ENCODE data around the gene MYH9. TPM values are rescaled to one million over a fixed set of nuclear protein-coding genes. Genes with fewer than 3 reads are reported as not detected.

The MYH9 gene
- polyA plus RNA-seq, 1 experiment: 338 TPM

- H3K9me3 ChIP-seq (ENCODE audit: control insufficient read depth, insufficient read depth, low read length): no peaks in the 10 kb centered on the region
- no peak for DNase-seq (ENCODE audit: low read depth, low spot score)
- ChIA-PET POLR2A (no interaction called here), CTCF (interaction anchor here (0.6 kb wide), 1 partner anchor 33 kb away, joined by 4 read pairs; no protein-coding TSS in a partner anchor)
- no peak overlapping the region for H3K27ac ChIP-seq (ENCODE audit: low read depth, low read length)
- TF ChIP-seq, protein P1, sequence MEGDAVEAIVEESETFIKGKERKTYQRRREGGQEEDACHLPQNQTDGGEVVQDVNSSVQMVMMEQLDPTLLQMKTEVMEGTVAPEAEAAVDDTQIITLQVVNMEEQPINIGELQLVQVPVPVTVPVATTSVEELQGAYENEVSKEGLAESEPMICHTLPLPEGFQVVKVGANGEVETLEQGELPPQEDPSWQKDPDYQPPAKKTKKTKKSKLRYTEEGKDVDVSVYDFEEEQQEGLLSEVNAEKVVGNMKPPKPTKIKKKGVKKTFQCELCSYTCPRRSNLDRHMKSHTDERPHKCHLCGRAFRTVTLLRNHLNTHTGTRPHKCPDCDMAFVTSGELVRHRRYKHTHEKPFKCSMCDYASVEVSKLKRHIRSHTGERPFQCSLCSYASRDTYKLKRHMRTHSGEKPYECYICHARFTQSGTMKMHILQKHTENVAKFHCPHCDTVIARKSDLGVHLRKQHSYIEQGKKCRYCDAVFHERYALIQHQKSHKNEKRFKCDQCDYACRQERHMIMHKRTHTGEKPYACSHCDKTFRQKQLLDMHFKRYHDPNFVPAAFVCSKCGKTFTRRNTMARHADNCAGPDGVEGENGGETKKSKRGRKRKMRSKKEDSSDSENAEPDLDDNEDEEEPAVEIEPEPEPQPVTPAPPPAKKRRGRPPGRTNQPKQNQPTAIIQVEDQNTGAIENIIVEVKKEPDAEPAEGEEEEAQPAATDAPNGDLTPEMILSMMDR (IDR thresholded peaks at IDR 0.05; ENCODE audit: low read depth, low read length): no peak
- no peaks in the 10 kb centered on the region for H3K27me3 ChIP-seq (ENCODE audit: control insufficient read depth, insufficient read depth, low read length)
- no peak overlapping the region for H3K4me3 ChIP-seq (ENCODE audit: low read depth, low read length)
These were observed 143.8 kb downstream of the MYH9 start for GRCh38 chr22:36243986-36244385.

GRCh38 chr22:36239401-36240171, 148.2 kb downstream of the MYH9 start, which contains the start of gene APOL2:
Gene APOL2, minus strand, starts transcription at chr22:36239527. Its CDS starts 6,365 bp downstream, at chr22:36233162.
- H3K27me3 ChIP-seq (ENCODE audit: control insufficient read depth, insufficient read depth, low read length): no peaks in the 10 kb centered on the region
- POLR2A ChIA-PET: interaction anchor here (0.7 to 1.0 kb wide), 3 partner anchors 11 to 19 kb away, joined by 3 to 5 read pairs (median 4); partner anchors contain the start of gene APOL1
- CTCF ChIA-PET: interaction anchor here (0.6 to 2.9 kb wide), 22 partner anchors 9 to 250 kb away, joined by 3 to 16 read pairs (median 4); partner anchors contain the start of gene APOL1
- TF ChIP-seq, protein P1 (IDR thresholded peaks at IDR 0.05; ENCODE audit: low read depth, low read length): peak; percentile 77
- H3K4me3 ChIP-seq (ENCODE audit: low read depth, low read length): peak within 1 kb of the TSS; percentile 75
- no peaks in the 10 kb centered on the region for H3K9me3 ChIP-seq (ENCODE audit: control insufficient read depth, insufficient read depth, low read length)
- peak; percentile 83 for DNase-seq (ENCODE audit: low read depth, low spot score)
- H3K27ac ChIP-seq (ENCODE audit: low read depth, low read length): peak within 1 kb of the TSS; percentile 83

DNA sequence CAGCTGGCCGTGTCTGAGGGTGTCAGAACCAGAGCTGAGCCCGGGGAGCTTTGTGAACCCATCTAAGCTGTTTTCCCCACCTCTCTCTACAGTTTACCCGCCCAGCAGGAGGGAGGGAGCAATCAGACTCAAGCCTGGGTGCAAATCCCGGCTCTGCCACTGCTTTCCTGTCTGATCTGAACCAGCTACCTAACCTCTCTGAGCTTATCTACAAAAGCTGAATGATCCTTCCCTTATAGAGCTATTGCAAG, 148.7 kb downstream of the MYH9 start:
- peak overlapping the region; percentile 83 for H3K27ac ChIP-seq (ENCODE audit: low read depth, low read length)
- ChIA-PET CTCF (interaction anchor here (0.8 to 2.9 kb wide), 19 partner anchors 10 to 251 kb away, joined by 3 to 16 read pairs (median 4); partner anchors contain the start of gene APOL1), POLR2A (interaction anchor here (0.8 to 1.0 kb wide), 2 partner anchors 11 to 14 kb away, joined by 4 to 5 read pairs; partner anchors contain the start of gene APOL1)
- DNase-seq (ENCODE audit: low read depth, low spot score): no peak
- peak overlapping the region; percentile 75 for H3K4me3 ChIP-seq (ENCODE audit: low read depth, low read length)
- no peaks in the 10 kb centered on the region for H3K27me3 ChIP-seq (ENCODE audit: control insufficient read depth, insufficient read depth, low read length)
- H3K9me3 ChIP-seq (ENCODE audit: control insufficient read depth, insufficient read depth, low read length): no peaks in the 10 kb centered on the region
- TF ChIP-seq, protein P1 (IDR thresholded peaks at IDR 0.05; ENCODE audit: low read depth, low read length): no peak

DNA sequence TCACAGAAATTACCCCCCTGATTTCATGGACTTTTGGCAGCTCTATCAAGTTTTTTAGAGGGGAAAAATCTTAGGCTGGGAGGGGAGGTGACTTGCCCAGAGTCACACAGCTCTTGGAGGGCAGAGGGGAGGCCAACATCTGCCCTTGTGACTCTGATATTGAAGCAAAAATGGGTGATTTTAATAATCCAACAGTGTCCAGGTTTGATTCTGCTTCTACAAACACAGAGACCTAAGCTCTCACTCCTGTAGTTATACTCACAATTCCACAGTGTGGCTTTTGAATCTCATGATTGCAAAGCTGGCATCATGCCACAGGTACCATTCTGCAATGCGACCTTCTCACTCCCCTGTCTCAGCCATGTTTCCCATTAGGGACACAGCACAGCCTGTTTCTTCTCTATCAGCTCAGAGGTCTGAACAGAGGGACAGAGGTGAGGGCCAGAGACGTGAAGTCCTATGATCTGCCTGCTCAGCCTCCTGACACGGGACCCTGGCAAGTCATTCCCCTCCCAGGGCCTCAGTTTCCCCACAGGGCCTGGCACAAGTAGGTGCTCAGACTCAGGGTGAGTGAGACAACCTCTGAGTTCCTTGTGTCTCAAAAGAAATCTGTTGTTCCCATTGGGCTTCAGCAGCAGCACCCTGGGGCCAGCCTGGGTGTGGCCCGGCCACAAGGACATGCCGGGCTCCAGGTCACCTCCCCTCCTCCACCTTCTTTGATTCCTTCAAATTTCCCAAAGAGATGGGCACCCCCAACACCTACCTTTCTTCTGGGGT, 149.2 kb downstream of the MYH9 start:
- H3K27ac ChIP-seq (ENCODE audit: low read depth, low read length): peak overlapping the region; percentile 83
- no peaks in the 10 kb centered on the region for H3K9me3 ChIP-seq (ENCODE audit: control insufficient read depth, insufficient read depth, low read length)
- TF ChIP-seq, protein P1 (IDR thresholded peaks at IDR 0.05; ENCODE audit: low read depth, low read length): no peak
- peak overlapping the region; percentile 75 for H3K4me3 ChIP-seq (ENCODE audit: low read depth, low read length)
- POLR2A ChIA-PET: interaction anchor here (0.6 to 1.0 kb wide), 3 partner anchors 10 to 188 kb away, joined by 4 to 8 read pairs (median 5); partner anchors contain the start of gene APOL1
- no peaks in the 10 kb centered on the region for H3K27me3 ChIP-seq (ENCODE audit: control insufficient read depth, insufficient read depth, low read length)
- CTCF ChIA-PET: interaction anchor here (0.8 to 2.9 kb wide), 20 partner anchors 10 to 251 kb away, joined by 3 to 16 read pairs (median 4); partner anchors contain the start of gene APOL1
- no peak for DNase-seq (ENCODE audit: low read depth, low spot score)

Measured in AG04450 (cell line).